ENCODE results near the gene KBTBD8.

The KBTBD8 gene

DNA sequence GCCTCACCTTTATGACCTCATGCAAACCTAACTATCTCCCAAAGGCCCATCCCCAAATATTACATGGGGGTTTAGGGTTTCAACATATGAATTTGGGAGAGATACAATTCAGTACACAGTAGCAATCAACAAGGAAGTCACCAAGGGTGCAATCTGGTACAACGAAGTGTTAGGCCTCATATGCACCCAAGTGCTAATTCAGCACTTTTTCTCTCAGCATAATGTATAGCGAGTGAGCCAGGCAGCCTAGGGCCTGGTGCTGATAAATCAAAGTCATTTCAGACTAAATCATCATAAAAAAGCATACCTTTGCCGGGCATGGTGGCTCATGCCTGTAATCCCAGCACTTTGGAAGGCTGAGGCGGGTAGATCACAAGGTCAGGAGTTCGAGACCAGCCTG lies 11.7 kb upstream of the KBTBD8 start:
- peaks cover 7% of the 10 kb centered on the region for H3K4me1 Mint-ChIP-seq
- no peaks in the 10 kb centered on the region for H3K27me3 Mint-ChIP-seq
- ATAC-seq (ENCODE audit: low read depth): no peak
- H3K27ac Mint-ChIP-seq: no peak overlapping the region
- no peaks in the 10 kb centered on the region for H3K36me3 Mint-ChIP-seq
- no peak overlapping the region for H3K4me3 Mint-ChIP-seq
- H3K9me3 Mint-ChIP-seq: no peaks in the 10 kb centered on the region
- no peak for DNase-seq (ENCODE audit: low spot score in 2 of 2)

- H3K9me3 Mint-ChIP-seq: no peaks in the 10 kb centered on the region
- DNase-seq (ENCODE audit: low spot score in 2 of 2) (no peak), ATAC-seq (ENCODE audit: low read depth) (no peak)
- H3K4me3 Mint-ChIP-seq: no peak overlapping the region
- peaks cover 7% of the 10 kb centered on the region for H3K4me1 Mint-ChIP-seq
- H3K27ac Mint-ChIP-seq: no peak overlapping the region
- H3K36me3 Mint-ChIP-seq: no peaks in the 10 kb centered on the region
- no peaks in the 10 kb centered on the region for H3K27me3 Mint-ChIP-seq
Observed at GRCh38 chr3:66989241-66989640, 8.9 kb upstream of the KBTBD8 start.

GRCh38 chr3:66989860-66990696 lies 8.0 kb upstream of the KBTBD8 start:
- ATAC-seq (ENCODE audit: low read depth) (peak; percentile 86), DNase-seq (ENCODE audit: low spot score in 2 of 2) (peak; percentile 21 to 58)
- Mint-ChIP-seq H3K36me3 (no peaks in the 10 kb centered on the region), H3K9me3 (no peaks in the 10 kb centered on the region), H3K4me1 (peaks cover 7% of the 10 kb centered on the region), H3K4me3 (peak overlapping the region; percentile 96), H3K27me3 (no peaks in the 10 kb centered on the region), H3K27ac (peak overlapping the region; percentile 94)

DNA sequence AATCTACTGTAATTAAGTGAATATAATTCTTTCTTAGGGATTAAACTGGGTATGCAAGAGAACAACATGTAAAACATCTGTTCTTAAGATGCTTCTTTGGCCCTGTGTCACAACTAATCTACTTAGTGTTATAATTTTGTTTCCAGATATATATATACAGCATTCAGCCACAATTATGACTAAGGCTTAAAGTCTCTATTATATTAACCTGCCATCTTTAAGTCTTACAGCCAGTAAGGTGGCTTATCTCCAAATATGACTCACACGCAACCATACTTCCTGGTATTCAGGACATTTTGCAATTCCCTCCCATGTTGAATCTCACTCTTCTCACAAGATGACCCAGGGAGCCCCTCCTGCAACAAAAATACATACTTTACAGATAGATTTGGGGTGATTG lies 6.6 kb upstream of the KBTBD8 start:
- Mint-ChIP-seq H3K9me3 (no peaks in the 10 kb centered on the region), H3K4me1 (peaks cover 7% of the 10 kb centered on the region), H3K36me3 (no peaks in the 10 kb centered on the region), H3K27me3 (no peaks in the 10 kb centered on the region), H3K27ac (no peak overlapping the region), H3K4me3 (no peak overlapping the region)
- DNase-seq (ENCODE audit: low spot score in 2 of 2) (no peak), ATAC-seq (ENCODE audit: low read depth) (no peak)

- no peaks in the 10 kb centered on the region for H3K9me3 Mint-ChIP-seq
- no peak overlapping the region for H3K4me3 Mint-ChIP-seq
- ATAC-seq (ENCODE audit: low read depth): no peak
Observed at GRCh38 chr3:66993082-66993481, 5.0 kb upstream of the KBTBD8 start.

GRCh38 chr3:66994588-66994987 lies 3.5 kb upstream of the KBTBD8 start:
- H3K9me3 Mint-ChIP-seq: no peaks in the 10 kb centered on the region
- ATAC-seq (ENCODE audit: low read depth) (no peak), DNase-seq (ENCODE audit: low spot score in 2 of 2) (no peak)
- H3K27ac Mint-ChIP-seq: no peak overlapping the region
- H3K4me3 Mint-ChIP-seq: no peak overlapping the region
- no peaks in the 10 kb centered on the region for H3K27me3 Mint-ChIP-seq
- peaks cover 16% of the 10 kb centered on the region for H3K4me1 Mint-ChIP-seq
- no peaks in the 10 kb centered on the region for H3K36me3 Mint-ChIP-seq

More at GRCh38 chr3:66993082-66993481, 5.0 kb upstream of the KBTBD8 start:
- no peak for DNase-seq (ENCODE audit: low spot score in 2 of 2)
- Mint-ChIP-seq H3K36me3 (no peaks in the 10 kb centered on the region), H3K4me1 (peaks cover 11% of the 10 kb centered on the region), H3K27ac (no peak overlapping the region), H3K27me3 (no peaks in the 10 kb centered on the region)

GRCh38 chr3:66996696-66997095 lies 1.4 kb upstream of the KBTBD8 start:
- Mint-ChIP-seq H3K27ac (no peak overlapping the region), H3K27me3 (no peaks in the 10 kb centered on the region), H3K4me3 (no peak overlapping the region), H3K4me1 (peaks cover 18% of the 10 kb centered on the region), H3K36me3 (no peaks in the 10 kb centered on the region), H3K9me3 (no peaks in the 10 kb centered on the region)
- DNase-seq (ENCODE audit: low spot score in 2 of 2): no peak
- ATAC-seq (ENCODE audit: low read depth): no peak

GRCh38 chr3:66997560-66998112 lies 471 bp upstream of the KBTBD8 start:
- Mint-ChIP-seq H3K36me3 (no peaks in the 10 kb centered on the region), H3K4me1 (peaks cover 18% of the 10 kb centered on the region), H3K27ac (peak overlapping the region; percentile 96), H3K9me3 (no peaks in the 10 kb centered on the region), H3K27me3 (no peaks in the 10 kb centered on the region), H3K4me3 (peak overlapping the region; percentile 98)
- ATAC-seq (ENCODE audit: low read depth): peak; percentile 0
- DNase-seq (ENCODE audit: low spot score in 2 of 2): peak in 1 of 2 donors; percentile 95

- ATAC-seq (ENCODE audit: low read depth): no peak
- Mint-ChIP-seq H3K4me3 (peak overlapping the region; percentile 98), H3K27me3 (no peaks in the 10 kb centered on the region), H3K4me1 (peaks cover 28% of the 10 kb centered on the region), H3K9me3 (no peaks in the 10 kb centered on the region), H3K36me3 (peaks cover 11% of the 10 kb centered on the region), H3K27ac (peak overlapping the region; percentile 96)
- DNase-seq (ENCODE audit: low spot score in 2 of 2): no peak
Observed at GRCh38 chr3:66998904-66999235, 763 bp downstream of the KBTBD8 start.

- peak overlapping the region; percentile 96 for H3K27ac Mint-ChIP-seq
Observed at GRCh38 chr3:67000009-67000408, 1.9 kb downstream of the KBTBD8 start.

DNA sequence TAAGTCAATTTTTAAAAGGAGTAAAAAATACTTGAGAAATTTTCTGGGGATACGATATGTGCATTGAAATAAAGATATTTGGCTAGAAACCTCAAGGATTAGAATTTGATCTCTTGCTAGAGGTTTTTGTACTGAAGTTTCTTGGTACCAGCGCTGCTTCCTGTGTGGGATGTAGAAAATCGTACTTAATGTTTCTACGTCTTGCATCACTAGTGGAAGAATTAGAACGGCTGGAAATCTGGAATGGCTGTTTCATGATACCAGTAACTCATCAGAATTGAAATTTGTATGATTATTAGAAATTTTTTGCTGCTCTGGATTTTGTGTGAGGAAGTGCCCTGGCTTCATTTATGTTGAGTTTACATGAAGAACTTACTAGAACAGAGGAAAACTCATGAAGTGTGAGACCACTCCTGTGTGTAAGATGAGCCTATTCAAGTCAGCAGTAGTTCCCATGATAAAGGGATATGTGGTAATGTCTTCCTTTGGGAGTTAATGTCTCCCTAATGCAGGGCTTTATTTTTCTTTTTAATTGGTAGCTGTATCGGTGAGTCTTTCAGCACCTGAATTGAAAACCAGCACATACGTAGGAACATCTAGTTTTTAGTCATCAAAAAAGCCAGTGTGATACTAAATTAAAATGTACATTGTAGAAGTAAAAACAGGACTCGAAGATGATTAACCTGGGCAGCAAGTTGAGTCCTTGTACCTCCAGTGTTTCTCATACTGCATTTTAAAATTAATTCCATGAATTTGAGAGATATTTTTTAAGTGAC lies 3.2 kb downstream of the KBTBD8 start:
- no peaks in the 10 kb centered on the region for H3K27me3 Mint-ChIP-seq
- no peak for ATAC-seq (ENCODE audit: low read depth)
- H3K9me3 Mint-ChIP-seq: no peaks in the 10 kb centered on the region
- peaks cover 27% of the 10 kb centered on the region for H3K36me3 Mint-ChIP-seq
- H3K4me3 Mint-ChIP-seq: peak overlapping the region; percentile 81
- H3K27ac Mint-ChIP-seq: peak overlapping the region; percentile 98
- DNase-seq (ENCODE audit: low spot score in 2 of 2): no peak
- H3K4me1 Mint-ChIP-seq: peaks cover 46% of the 10 kb centered on the region

More at GRCh38 chr3:67000009-67000408, 1.9 kb downstream of the KBTBD8 start:
- Mint-ChIP-seq H3K36me3 (peaks cover 17% of the 10 kb centered on the region), H3K4me3 (peak overlapping the region; percentile 71), H3K9me3 (no peaks in the 10 kb centered on the region), H3K27me3 (no peaks in the 10 kb centered on the region), H3K4me1 (peaks cover 34% of the 10 kb centered on the region)
- ATAC-seq (ENCODE audit: low read depth) (peak; percentile 62), DNase-seq (ENCODE audit: low spot score in 2 of 2) (peak in 1 of 2 donors; percentile 58)

- DNase-seq (ENCODE audit: low spot score in 2 of 2) (no peak), ATAC-seq (ENCODE audit: low read depth) (no peak)
- Mint-ChIP-seq H3K9me3 (no peaks in the 10 kb centered on the region), H3K4me1 (peaks cover 53% of the 10 kb centered on the region), H3K36me3 (peaks cover 48% of the 10 kb centered on the region), H3K4me3 (peak overlapping the region; percentile 89), H3K27ac (peak overlapping the region; percentile 82), H3K27me3 (no peaks in the 10 kb centered on the region)
Observed at GRCh38 chr3:67005974-67006373, 7.9 kb downstream of the KBTBD8 start.

- ATAC-seq (ENCODE audit: low read depth): no peak
- DNase-seq (ENCODE audit: low spot score in 2 of 2): no peak
- Mint-ChIP-seq H3K36me3 (peaks cover 51% of the 10 kb centered on the region), H3K4me3 (peak overlapping the region; percentile 8), H3K4me1 (peaks cover 48% of the 10 kb centered on the region), H3K27ac (peak overlapping the region; percentile 82), H3K27me3 (no peaks in the 10 kb centered on the region), H3K9me3 (no peaks in the 10 kb centered on the region)
Observed at GRCh38 chr3:67006460-67006859, 8.4 kb downstream of the KBTBD8 start.

GRCh38 chr3:67008388-67008787 lies 10.3 kb downstream of the KBTBD8 start:
- ATAC-seq (ENCODE audit: low read depth): no peak
- Mint-ChIP-seq H3K27ac (peak overlapping the region; percentile 10), H3K27me3 (no peaks in the 10 kb centered on the region), H3K4me3 (no peak overlapping the region), H3K4me1 (peaks cover 48% of the 10 kb centered on the region), H3K9me3 (no peaks in the 10 kb centered on the region), H3K36me3 (peaks cover 56% of the 10 kb centered on the region)
- DNase-seq (ENCODE audit: low spot score in 2 of 2): no peak
